ENCODE data around the gene SIRT3. TPM values are rescaled to one million over a fixed set of nuclear protein-coding genes. Genes with fewer than 3 reads are reported as not detected.

The SIRT3 gene
- total RNA-seq, 4 donors from 2014 or later, result 2.5 to 8.3 (median 6.1) TPM

GRCh38 chr11:278001-278951, 42.1 kb upstream of the SIRT3 start, which contains the start of gene NLRP6:
Gene NLRP6 (plus strand): TSS chr11:278407. CDS start chr11:278570, 163 bp downstream.
- Histone ChIP-seq H3K27me3 (peaks cover 19 to 69% (median 37%) of the 10 kb centered on the region in 4 donors), H3K4me1 (peaks cover 8 to 34% (median 32%) of the 10 kb centered on the region in 3 donors), H3K4me3 (peak within 1 kb of the TSS in 3 of 4 donors; percentile 3 to 59 (median 41)), H3K9me3 (no peaks in the 10 kb centered on the region), H3K27ac (no peak within 1 kb of the TSS), H3K36me3 (no peaks in the 10 kb centered on the region)
- intact Hi-C loops (cut with DNase I), result no loop called here
- no peak for DNase-seq
- TF ChIP-seq, protein P1, sequence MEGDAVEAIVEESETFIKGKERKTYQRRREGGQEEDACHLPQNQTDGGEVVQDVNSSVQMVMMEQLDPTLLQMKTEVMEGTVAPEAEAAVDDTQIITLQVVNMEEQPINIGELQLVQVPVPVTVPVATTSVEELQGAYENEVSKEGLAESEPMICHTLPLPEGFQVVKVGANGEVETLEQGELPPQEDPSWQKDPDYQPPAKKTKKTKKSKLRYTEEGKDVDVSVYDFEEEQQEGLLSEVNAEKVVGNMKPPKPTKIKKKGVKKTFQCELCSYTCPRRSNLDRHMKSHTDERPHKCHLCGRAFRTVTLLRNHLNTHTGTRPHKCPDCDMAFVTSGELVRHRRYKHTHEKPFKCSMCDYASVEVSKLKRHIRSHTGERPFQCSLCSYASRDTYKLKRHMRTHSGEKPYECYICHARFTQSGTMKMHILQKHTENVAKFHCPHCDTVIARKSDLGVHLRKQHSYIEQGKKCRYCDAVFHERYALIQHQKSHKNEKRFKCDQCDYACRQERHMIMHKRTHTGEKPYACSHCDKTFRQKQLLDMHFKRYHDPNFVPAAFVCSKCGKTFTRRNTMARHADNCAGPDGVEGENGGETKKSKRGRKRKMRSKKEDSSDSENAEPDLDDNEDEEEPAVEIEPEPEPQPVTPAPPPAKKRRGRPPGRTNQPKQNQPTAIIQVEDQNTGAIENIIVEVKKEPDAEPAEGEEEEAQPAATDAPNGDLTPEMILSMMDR (IDR thresholded peaks at IDR 0.05), result no peak
- TF ChIP-seq POLR2A (IDR thresholded peaks at IDR 0.05), result no peak
- WGBS, 2 donors, result 79 to 85% methylated on average over 16 to 19 of the region's 21 CpGs

GRCh38 chr11:276219-276618, 40.1 kb upstream of the SIRT3 start:
- H3K27ac ChIP-seq, result no peak overlapping the region
- H3K9me3 ChIP-seq, result no peaks in the 10 kb centered on the region
- intact Hi-C loops (cut with DNase I), result no loop called here
- peaks cover 8 to 26% (median 25%) of the 10 kb centered on the region in 3 donors for H3K4me1 ChIP-seq
- DNase-seq, result no peak
- H3K36me3 ChIP-seq, result no peaks in the 10 kb centered on the region
- H3K27me3 ChIP-seq, result peaks cover 19 to 69% (median 23%) of the 10 kb centered on the region in 4 donors
- TF ChIP-seq, protein P1 (IDR thresholded peaks at IDR 0.05), result no peak
- no peak for TF ChIP-seq POLR2A (IDR thresholded peaks at IDR 0.05)
- H3K4me3 ChIP-seq, result no peak overlapping the region

DNA sequence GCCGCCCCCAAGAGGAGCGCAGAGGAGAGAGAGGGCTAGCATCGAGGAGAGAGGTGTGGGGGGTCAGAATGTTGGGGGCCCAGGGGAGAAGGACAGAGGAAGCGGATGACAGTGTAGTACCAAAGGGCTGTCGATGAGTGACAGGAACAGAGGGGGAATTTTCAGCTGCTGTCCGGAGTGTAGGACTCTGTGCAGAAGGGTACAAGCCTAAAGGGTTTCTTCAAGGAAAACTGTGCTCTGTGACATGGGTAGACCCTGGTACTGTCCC, 36.7 kb upstream of the SIRT3 start:
- DNase-seq, result no peak
- Histone ChIP-seq H3K27me3 (peaks cover 0 to 50% (median 0%) of the 10 kb centered on the region in 4 donors), H3K36me3 (no peaks in the 10 kb centered on the region), H3K4me1 (peaks cover 0 to 8% (median 0%) of the 10 kb centered on the region in 3 donors), H3K9me3 (no peaks in the 10 kb centered on the region), H3K27ac (no peak overlapping the region), H3K4me3 (no peak overlapping the region)
- 83 to 85% methylated on average over 5 to 6 of the region's 6 CpGs for WGBS, 2 donors
- intact Hi-C loops (cut with DNase I), result no loop called here
- TF ChIP-seq, protein P1 (IDR thresholded peaks at IDR 0.05), result no peak
- TF ChIP-seq POLR2A (IDR thresholded peaks at IDR 0.05), result no peak

DNA sequence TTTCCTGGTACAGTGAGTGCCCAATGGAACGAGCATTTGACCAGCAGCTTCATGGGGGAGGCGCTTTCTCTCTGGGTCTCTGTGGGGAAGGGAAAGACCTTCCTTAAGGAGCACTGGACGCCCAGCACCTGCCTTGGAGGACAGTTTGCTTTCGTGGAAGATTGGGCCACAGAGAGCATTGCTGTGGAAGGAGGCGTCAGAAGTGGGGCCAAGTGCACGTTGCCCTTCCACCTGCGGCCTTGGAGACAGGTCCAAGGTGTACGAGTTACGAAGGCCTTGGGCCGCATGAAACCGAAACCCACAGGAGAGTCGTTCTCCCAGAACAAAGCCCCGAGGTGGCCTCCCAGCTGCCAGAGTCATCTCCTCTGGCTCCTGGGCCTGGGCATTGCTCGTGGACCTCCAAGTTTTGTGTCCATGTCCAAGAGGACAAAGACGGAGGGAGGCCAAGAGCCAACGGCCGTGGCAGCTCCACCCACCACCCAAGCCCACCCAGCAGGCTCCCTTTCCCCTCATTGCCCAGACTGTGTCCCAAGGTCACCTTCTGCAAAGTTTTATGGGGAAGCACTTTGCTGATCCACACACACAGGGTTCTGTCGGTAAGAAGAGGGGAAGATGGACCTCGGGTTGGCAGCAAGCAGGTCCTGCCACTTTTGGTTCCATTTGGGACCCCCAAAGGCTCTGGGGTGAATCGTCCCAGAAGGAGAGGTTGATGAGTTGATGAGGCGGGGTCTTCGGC, 36.2 kb upstream of the SIRT3 start:
- no peak overlapping the region for H3K27ac ChIP-seq
- TF ChIP-seq, protein P1 (IDR thresholded peaks at IDR 0.05), result no peak
- no peak for TF ChIP-seq POLR2A (IDR thresholded peaks at IDR 0.05)
- peaks cover 0 to 45% (median 0%) of the 10 kb centered on the region in 4 donors for H3K27me3 ChIP-seq
- intact Hi-C loops (cut with DNase I), result no loop called here
- H3K4me3 ChIP-seq, result no peak overlapping the region
- H3K36me3 ChIP-seq, result no peaks in the 10 kb centered on the region
- 88 to 92% methylated on average over 4 to 13 of the region's 22 CpGs for WGBS, 2 donors
- DNase-seq, result no peak
- H3K4me1 ChIP-seq, result peaks cover 0 to 13% (median 0%) of the 10 kb centered on the region in 3 donors
- H3K9me3 ChIP-seq, result no peaks in the 10 kb centered on the region

- Histone ChIP-seq H3K27ac (no peak overlapping the region), H3K9me3 (no peaks in the 10 kb centered on the region), H3K4me1 (peaks cover 0 to 13% (median 0%) of the 10 kb centered on the region in 3 donors), H3K4me3 (no peak overlapping the region), H3K27me3 (peaks cover 0 to 34% (median 0%) of the 10 kb centered on the region in 4 donors), H3K36me3 (no peaks in the 10 kb centered on the region)
- DNase-seq, result no peak
- TF ChIP-seq, protein P1 (IDR thresholded peaks at IDR 0.05), result no peak
- TF ChIP-seq POLR2A (IDR thresholded peaks at IDR 0.05), result no peak
- intact Hi-C loops (cut with DNase I), result no loop called here
- 80 to 93% methylated on average over 1 to 7 of the region's 8 CpGs for WGBS, 2 donors
Observed at GRCh38 chr11:271319-271715, 35.2 kb upstream of the SIRT3 start.

Data from esophagus squamous epithelium (tissue), 5 donors.